NCI-H774 (cell line): ENCODE measurements around the gene KCNE4.
A peak's percentile ranks its signal among the peaks of the same experiment; 100 is the strongest.
"Not testable (repeated sequence)": the region's sequence is repeated elsewhere in the genome, so short reads cannot be mapped to it uniquely, and the experiment has no call there.

Source experiments
- DNase-seq: peaks from one replicate; lab custom pipeline; 2025; lab: John Stamatoyannopoulos, UW

Gene KCNE4

DNA sequence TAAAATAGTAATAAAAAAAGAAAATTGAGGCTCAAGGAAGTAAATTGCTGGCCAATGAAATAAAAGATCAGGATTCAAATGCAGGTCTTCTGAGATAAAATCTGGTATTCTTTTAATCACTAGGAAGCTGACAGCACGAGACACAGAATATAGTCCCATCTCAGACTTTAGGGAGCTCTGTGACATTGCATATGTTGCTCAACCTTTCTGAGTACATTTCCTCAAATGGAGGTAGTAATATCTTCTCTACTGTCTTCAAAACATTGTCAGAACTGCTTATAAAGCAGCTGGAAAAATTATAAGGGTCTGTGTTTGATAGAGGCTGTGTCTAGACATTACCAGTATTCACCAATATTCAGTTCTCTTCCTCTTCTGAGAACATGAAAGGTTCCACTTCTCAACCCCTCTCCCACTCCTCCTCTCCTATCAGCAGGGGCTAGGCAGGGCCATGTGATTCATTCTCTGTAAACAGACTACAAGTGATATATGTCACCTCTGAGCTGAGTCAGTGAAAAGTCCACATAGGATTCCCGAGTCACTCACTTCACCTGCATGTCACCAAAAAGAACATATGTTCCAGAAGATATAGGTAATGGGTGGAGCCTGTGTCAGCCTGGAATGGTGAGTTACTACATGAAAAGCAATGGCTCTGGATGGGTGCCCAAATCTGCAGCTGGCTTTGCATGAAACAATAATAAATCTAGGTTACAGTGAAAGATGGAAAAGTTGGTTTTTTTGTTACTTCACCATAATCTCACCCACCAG, 7.1 kb downstream of the KCNE4 start:
- DNase-seq: peak; percentile 64

DNA sequence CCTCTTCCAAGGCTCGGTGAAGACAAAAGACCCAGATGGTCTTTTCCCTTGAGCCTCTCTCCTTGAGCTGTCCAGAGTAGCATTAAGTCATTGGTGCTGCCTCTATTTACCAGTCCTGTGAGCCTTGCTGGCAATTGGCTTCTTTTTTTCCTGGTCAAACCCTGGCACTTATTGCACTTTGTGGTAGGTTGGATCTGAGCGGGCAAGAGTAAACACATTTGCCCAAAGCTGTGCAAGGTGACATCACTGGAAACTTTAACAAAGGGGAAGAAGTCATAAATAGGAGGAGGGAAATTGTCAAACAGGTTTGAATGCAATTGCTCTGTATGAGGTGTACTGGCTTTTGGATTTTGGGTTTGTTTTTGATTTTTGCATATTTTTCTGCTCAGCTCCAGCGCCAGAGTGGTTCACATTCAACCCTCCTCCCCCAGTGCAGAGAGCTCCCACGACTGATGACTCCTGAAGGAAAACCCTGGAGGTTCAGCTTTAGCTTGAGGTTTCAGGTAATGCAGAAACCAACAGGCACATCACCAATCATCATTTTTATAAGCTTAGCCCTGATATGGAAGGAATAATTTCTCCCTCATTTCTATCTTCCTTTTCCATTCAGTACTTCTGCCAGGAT, 8.3 kb downstream of the KCNE4 start:
- peak; percentile 24 for DNase-seq

DNA sequence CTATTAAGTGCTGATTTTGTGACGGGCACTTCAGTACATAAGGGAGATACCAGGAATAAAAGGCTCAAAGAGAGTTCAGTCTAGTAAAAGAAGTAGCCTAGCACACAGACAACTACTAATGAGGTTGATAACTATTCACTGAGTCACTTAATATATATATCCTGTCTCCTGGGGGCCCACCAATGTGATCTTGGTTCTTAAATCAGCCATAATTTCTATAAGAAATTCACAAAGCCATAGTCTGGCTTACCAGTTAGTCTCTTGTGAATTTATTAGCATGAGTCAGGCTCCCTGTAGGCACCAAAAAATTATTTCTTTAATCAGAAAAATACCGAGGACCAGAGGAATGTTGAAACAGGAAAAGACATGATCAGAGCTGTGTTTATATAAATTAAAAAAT, 10.4 kb downstream of the KCNE4 start:
- no peak for DNase-seq

DNA sequence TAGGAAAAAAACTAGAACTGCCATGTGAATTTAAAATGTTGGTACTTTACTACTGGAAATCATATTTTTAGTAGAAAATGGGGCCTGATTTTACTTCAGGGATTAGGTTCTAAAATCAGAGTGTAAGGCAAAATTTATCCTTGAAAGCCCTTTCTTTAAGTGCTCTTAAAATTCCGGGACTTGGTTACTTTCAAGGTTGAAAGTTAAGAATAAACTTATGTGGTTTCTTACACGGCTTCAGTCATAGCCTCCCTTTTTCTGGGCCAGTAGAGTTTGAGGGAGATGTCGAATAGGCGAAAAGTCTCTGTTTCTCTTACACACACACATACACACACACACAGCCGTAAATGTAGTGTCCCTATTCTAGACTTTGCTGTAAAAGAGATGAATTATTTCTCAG, 13.1 kb downstream of the KCNE4 start:
- no peak for DNase-seq

DNA sequence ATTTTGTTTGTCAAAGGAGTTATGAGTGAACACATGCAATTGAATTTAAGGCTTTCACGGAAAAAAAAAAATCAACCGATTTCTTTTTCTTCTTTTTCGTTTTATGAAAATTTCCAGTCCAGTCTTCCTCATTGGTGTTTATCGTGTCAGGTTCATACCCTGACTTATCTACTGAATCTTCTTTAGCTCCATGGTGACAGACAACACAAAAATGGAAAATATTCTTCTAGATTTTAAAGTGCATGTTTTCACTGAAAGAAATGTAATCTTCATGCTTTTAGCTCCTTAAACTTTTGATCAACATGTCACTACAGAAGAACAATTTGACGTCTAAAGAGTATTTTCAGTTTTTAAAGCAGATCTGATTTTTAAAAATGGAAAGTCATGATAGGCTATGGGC, 14.7 kb downstream of the KCNE4 start:
- DNase-seq: no peak

DNA sequence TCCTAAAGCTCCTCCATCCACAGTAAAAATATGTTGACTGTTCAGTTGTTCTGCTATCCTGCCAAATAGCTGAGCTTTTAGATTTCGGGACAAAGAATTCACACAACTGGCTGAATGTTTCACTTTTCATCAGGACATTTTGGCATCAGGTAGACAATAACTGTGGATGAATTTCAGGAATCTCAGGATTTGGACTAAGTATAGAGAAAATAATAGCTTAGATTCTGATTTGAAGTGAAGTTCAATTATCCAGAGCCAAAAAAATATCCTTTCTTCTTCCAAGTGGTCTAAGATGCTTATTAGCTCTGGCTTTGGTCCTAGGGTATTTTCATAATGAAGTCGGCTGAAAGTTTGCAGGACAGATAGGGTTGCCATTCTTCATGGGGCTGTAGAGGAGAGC, 16.1 kb downstream of the KCNE4 start:
- DNase-seq: no peak

DNA sequence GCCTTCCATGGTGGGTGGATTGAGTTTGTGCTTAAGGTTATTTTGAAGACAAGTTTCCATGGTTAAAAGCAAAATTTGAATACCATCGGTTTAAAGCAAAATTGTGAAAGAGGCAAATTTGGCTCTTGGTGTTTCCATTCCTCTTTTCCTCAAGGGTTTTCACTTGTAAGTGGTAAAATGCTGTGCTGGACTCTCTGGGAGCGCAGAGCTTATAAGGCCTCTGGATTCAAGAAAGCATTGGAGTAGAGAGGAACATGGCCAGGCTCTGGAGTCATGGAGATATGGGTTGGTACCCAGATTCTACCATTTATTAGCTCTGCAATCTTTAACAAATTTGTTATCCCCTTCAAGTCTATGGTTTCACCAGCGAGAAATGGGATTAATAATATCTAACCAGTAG, 17.5 kb downstream of the KCNE4 start:
- DNase-seq: no peak

DNA sequence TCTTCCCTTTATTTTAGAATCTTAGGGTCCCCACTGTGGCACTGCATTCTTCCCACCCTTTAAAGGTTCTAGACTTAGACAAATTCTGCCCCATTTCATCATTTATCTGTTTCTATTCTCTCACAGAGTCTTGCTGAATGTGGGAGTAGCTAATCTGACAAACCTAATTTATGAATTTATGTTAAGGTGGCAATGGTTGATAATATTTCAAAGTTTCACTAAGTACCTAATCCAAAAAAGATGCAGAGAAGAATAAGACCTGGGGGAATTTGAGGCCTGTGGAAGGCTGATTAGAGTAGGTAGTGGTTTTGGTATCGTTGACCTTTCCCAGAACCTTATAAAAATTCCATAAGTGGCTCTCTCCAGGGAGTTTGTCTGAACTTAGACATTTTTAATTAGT, 18.0 kb downstream of the KCNE4 start:
- no peak for DNase-seq

DNA sequence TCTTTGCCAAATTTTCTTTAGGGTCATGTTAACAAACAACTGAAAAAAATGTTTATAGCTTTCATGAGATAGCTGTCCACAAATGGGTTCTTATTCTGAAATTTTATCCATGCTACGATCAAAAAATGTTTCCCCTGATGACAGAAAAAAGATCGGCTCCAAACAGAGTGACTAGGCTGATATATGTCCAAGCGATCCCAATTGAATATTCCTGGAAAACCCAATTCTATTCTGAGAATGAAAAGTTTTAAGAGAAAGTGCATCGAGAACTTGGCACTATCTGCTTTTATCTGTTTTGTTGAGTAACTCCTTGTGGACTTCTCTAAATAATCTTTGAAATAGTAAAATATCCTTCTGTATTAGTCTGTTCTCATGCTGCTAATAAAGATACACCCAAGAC, 19.1 kb downstream of the KCNE4 start:
- DNase-seq: no peak

DNA sequence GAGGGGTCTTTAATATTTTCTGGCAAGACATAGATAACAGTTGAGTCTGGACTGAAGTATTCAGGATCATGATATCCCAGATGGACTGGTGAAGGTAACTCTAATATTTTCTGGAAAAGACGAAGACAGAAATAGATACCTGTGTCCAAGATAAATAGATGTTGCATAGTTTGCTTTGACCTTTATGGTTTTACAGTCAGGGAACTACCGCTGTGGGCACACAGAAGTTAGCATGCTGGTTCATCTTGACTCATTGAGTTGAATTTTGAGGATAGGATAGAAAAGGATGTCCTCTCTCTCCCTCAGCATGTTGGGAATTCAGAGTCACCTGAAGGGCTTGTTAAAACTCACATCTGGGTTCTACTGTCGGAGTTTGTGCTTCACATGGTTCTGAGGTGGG, 20.8 kb downstream of the KCNE4 start:
- no peak for DNase-seq

DNA sequence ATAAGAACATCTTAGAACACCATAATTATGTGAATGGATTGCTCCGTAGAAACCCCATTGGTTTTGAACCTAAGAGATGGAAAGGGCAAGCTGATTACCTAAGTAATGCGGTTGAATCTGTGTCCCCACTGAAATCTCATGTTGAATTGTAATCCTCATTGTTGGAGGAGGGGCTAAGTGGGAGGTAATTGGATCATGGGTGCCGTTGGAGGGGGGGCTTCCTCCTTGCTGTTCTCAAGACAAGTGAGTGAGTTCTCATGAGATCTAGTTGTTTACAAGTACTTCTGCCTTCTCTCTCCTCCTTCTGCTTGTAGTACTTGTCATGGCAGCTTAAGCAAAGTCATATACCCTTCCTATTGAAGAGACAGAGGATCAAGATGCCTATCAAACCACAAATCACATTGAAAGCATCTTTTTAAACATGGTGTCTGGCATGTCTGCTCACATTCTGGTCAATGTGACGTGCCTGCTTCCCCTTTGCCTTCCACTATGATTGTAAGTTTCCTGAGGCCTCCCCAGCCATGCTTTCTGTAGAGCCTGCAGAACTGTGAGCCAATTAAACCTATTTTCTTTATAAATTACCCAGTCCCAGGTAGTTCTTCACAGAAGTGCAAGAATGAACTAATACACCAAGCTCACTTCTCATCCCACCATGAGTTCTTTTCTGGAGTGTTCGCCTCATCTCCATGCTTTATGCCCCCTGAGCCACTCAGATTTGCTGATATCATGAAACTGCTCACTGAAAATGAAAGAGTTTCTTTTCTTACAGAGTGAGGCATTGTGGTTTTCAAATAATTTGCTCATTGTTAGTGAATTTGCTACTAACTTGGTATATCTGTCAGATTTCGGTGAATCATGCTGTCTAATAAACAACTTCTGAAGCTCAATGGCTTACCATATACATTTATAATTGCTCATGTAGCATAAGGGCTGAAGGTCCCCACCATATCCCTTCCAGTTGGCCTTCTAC, 23.6 kb downstream of the KCNE4 start:
- DNase-seq: no peak

DNA sequence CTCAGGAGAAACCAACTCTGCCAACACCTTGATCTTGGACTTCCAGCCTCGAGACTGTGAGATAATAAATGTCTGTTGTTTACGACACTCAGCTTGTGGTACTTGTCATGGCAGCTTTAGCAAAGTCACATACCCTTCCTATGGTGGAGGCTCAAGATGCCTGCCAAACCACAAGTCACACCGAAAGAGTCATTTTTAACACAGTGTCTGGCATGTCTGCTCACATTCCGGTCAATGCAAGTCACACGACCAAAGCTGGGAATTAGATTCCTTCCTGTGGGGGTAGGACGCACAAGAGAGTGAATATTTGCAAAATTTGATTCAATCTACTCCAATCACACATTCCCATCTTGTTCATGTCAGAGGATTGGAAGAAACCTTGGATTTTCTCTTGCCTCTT, 24.6 kb downstream of the KCNE4 start:
- DNase-seq: no peak

DNA sequence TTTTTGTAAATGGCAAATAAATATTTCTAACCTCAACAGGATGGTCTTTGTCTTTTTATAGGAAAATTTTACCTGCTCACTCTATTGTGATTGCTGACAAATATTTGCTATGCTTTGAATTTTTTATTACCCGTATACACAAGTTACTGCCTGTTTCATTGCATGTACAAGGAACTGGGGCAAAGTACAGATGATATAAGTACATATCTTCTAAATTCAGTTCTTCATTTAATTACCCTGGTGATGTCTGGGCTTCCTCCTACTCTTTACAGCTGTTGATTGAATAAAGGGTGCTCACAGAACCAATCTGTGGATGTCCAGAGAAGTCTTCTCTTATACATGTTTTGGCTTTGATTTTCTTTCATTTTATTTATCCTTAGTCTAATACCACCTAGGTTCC, 26.5 kb downstream of the KCNE4 start:
- DNase-seq: no peak

DNA sequence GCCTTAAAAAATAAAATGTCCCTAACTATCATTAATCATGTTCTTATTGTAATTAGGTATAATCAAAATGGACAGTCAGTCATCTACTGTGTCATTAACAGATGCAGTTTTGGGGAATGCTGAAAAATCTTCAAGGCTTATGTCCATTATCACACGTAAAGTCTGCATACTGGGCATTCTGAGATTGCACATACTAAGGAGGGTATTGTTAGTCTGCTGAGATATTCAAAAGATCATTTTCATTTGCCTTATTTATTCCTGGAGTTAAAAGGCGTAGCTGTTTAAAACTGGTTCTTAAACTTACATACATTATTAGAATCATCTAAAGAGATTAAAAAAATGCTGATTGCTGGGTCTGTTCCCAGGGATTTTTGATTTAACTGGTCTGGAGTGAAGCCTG, 27.4 kb downstream of the KCNE4 start:
- DNase-seq: no peak

DNA sequence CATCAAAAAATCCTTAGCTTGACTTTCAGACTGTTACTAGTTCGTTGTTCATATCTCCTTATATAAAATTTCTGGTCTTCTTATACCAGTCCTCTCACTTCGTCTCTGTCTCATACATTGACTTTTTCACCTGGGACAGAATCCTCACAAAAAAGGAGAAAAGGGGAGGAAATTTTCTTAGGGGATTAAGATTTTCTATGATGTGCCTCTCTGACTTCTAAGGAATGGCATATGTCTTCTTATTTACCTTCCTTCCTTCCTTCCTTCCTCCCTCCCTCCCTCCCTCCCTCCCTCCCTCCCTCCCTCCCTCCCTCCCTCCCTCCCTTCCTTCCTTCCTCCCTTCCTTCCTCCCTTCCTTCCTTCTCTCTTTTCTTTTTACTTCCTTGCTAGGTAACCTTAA, 27.9 kb downstream of the KCNE4 start:
- no peak for DNase-seq

DNA sequence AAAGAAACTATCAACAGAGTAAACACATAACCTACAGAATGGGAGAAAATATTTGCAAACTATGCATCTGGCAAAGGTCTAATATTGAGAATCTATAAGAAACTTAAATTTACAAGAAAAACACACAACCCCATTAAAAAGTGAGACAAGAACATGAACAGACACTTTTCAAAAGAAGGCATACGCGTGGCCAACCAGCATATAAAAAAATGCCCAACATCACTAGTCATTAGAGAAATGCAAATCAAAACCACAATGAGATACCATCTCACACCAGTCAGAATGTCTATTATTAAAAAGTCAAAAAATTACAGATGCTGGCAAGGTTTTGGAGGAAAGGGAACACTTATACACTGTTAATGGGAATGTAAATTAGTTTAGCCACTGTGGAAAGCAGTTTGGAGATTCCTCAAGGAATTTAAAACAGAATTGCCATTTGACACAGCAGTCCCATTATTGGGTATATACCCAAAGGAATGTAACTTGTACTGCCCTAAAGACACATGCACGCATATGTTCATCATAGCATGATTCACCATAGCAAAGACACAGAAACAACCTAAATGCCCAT, 28.9 kb downstream of the KCNE4 start:
- DNase-seq: not testable (repeated sequence)

DNA sequence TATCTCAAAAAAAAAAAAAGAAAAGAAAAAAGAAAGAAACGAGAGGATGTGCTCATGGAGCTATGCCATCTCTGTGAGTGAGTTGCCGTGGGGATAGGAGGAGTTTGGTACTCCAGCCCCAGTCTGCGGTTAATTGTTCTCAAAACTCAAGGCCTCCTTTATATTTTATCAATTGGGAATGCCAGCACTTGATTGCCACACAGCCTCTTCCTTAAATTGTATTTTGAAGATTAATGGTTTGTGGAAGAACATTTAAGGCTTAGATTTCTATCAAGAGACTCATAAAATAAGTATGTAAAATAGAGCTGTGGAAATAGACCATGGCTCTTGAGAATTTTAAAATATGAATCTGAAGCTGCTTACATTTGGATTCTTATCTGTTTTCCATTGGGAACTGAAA, 29.8 kb downstream of the KCNE4 start:
- no peak for DNase-seq

DNA sequence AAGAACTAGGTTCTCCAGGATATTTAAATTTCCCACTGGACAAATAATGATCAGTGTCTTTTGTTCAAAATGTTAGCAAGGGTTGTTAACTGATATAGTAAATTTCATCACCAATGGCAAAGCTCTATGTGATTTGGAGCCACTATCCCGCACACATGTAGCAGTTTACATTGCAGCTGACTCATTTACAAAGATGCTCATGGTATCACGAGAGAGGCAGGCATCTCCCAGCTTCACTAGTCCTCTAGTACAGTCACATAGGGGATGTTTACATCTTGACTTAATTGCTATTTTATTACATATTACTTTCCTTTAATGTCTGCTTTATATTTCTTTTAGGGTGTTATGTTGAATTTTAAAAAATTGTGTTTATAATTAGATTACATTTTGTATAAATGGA, 30.7 kb downstream of the KCNE4 start:
- DNase-seq: no peak

DNA sequence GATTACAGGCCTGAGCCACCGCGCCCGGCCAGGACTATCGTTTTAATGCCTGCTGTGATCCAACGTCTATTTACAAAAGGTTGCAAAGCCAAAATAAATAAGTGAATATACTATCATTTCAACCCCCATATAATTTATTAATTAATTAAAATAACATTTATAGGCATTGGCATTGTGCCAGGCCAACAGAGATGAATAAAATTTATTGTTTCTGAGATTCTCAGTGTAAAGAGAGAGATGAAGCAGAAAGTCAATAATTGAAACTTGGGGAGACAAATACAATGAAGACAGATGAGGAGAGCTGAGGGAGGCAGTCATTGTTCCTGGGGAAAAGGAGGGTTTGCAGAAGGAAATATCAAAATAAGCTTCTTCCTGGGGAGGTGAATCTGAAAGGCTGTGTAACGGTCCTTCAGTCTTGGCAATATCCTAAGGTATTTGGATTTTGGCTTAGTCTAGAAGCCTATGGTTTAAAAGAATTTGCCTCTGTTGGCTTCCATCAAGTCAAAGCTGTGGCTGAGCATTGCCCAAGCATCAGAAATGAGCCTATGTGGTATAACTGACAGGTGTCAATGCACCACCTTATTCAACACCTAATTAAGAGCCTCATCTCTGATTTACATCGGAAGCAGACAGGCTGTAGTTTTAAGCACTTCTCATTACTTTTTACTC, 31.5 kb downstream of the KCNE4 start:
- DNase-seq: no peak

DNA sequence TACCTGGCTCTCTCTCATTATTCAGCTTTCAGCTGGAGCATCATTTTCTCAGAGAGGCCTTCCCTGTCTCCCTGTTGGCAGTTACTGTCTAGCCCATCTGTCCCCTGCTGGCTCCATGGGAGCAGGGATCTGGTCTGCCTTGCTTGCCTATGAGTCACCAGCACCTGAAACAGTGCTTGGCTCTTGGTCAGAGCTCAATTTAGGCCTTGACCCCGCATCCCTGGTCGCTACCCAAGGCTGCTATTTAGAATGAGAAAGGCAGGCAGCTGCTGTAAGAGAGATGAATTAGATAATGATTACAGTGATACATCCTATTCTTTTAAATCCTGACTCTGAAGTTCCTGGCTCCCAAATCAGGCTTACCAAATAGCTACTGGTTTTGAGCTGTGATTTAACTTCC, 32.9 kb downstream of the KCNE4 start:
- DNase-seq: no peak

DNA sequence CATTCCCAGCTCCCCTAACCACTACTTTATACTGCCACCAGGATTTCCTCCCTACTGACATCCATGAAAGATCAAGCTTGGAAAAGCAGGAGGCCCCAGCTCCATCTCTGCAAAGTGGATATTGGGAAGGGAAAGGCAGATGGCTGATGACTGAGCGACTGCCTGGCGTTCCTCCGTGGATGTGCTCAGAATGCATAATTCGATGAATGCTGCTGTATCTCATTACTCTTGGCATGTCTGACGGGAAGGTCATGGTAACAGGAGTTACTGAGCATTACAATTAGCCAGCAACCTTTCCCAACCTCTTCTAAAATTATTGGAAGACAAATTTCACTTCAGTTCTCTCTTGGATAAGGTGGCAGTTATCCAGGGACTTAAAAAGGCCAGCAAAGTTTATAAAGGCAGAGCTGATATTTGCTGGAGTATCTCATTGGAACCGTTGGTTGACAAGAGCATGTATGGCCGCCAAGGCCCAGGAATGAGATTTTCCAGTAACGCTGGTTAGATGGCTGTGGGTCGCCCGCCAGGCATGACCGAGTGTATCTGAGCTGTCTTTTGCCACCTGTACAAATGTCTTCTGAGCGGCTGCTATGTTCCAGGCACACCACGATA, 34.5 kb downstream of the KCNE4 start:
- DNase-seq: no peak

DNA sequence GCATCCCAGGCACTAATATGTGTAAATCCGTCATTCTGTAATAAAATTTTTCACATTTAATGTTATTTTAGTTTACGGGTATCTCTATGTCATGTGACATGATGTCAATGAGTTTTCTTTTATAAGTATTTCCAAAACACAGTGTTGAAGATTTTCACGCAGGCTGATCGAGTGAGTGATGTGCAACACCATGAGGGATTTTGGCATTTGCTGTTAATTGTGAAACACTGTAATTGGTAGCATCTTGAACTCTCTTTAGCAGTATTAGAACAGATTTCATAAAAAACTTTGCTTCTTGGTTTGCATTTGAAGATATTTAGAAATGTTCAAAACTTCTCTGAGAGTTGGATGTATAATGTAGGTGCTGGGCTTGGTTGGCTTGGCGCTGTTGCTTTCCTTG, 35.5 kb downstream of the KCNE4 start:
- no peak for DNase-seq
